Gastroesophageal sphincter (tissue), 3 donors: ENCODE results near the gene RRN3.
"Not testable (repeated sequence)": the region's sequence is repeated elsewhere in the genome, so short reads cannot be mapped to it uniquely, and the experiment has no call there.

Experiments used
- CTCF ChIP-seq, 4 experiments: fragments of 200-600 bp in 2 of 4; fragments of 450-650 bp in 2 of 4; sonication (generic) in 1 of 4; IDR thresholded peaks; one replicate each; pipeline ENCODE4 v1.5.1; 2017 to 2019; ENCODE audit warnings: antibody characterized with exemption in 4 of 4, mild to moderate bottlenecking in 2 of 4, moderate library complexity in 2 of 4
- POLR2A ChIP-seq, 2 donors: fragments of 450-650 bp; IDR thresholded peaks; one replicate each; pipeline ENCODE4 v1.6.1; 2017; ENCODE audit warnings: antibody characterized with exemption in 2 of 2, mild to moderate bottlenecking in 2 of 2, moderate library complexity in 1 of 2

- TF ChIP-seq CTCF, POLR2A (IDR thresholded peaks at IDR 0.05): not testable (repeated sequence)
Observed at GRCh38 chr16:15090663-15091269, 3.3 kb downstream of the RRN3 start.
